Measurements from ENCODE around the gene DIAPH3. TPM values are rescaled to one million over a fixed set of nuclear protein-coding genes. Genes with fewer than 3 reads are reported as not detected.

DIAPH3 gene
- total RNA-seq, 2 experiments from 2014 or later, result 0.08 to 0.11 TPM

- no peaks in the 10 kb centered on the region for H3K36me3 ChIP-seq (ENCODE audit: insufficient read depth, low read length)
- ChIA-PET POLR2A (no interaction called here), CTCF (no interaction called here)
- Mint-ChIP-seq H3K9me3 (no peaks in the 10 kb centered on the region), H3K27ac (no peak overlapping the region), H3K4me3 (no peak overlapping the region), H3K27me3 (no peaks in the 10 kb centered on the region), H3K36me3 (ENCODE audit: low read depth) (no peaks in the 10 kb centered on the region), H3K4me1 (ENCODE audit: low read depth) (no peaks in the 10 kb centered on the region)
- no peak for ATAC-seq (ENCODE audit: poor library complexity)
- no peaks in the 10 kb centered on the region for H3K9me3 ChIP-seq (ENCODE audit: control insufficient read depth in 1 of 2, insufficient read depth in 1 of 2, low read length in 2 of 2)
- H3K4me3 ChIP-seq (ENCODE audit: low read length), result no peak overlapping the region
- H3K27ac ChIP-seq (ENCODE audit: low read depth in 1 of 2, low read length in 2 of 2), result no peak overlapping the region
- no peaks in the 10 kb centered on the region for H3K4me1 ChIP-seq (ENCODE audit: insufficient read depth, low read length)
- no peak for DNase-seq
- H3K27me3 ChIP-seq (ENCODE audit: control insufficient read depth in 1 of 2, insufficient read depth in 2 of 2, low read length in 2 of 2), result no peaks in the 10 kb centered on the region
- no peak for TF ChIP-seq CTCF (IDR thresholded peaks at IDR 0.05)
- intact Hi-C loops (cut with DNase I, micrococcal nuclease), result no loop called here
Measured at GRCh38 chr13:60032851-60033250, 130.9 kb downstream of the DIAPH3 start.

GRCh38 chr13:60028021-60028420 is 135.7 kb downstream of the DIAPH3 start:
- peaks cover 0 to 3% of the 10 kb centered on the region in 2 experiments for H3K9me3 ChIP-seq (ENCODE audit: control insufficient read depth in 1 of 2, insufficient read depth in 1 of 2, low read length in 2 of 2)
- intact Hi-C loops (cut with DNase I, micrococcal nuclease), result no loop called here

GRCh38 chr13:60026286-60026685 is 137.4 kb downstream of the DIAPH3 start:
- Histone ChIP-seq H3K27ac (ENCODE audit: low read depth in 1 of 2, low read length in 2 of 2) (no peak overlapping the region), H3K4me3 (ENCODE audit: low read length) (no peak overlapping the region), H3K9me3 (ENCODE audit: control insufficient read depth in 1 of 2, insufficient read depth in 1 of 2, low read length in 2 of 2) (peaks cover 0 to 3% of the 10 kb centered on the region in 2 experiments), H3K27me3 (ENCODE audit: control insufficient read depth in 1 of 2, insufficient read depth in 2 of 2, low read length in 2 of 2) (no peaks in the 10 kb centered on the region), H3K4me1 (ENCODE audit: insufficient read depth, low read length) (no peaks in the 10 kb centered on the region), H3K36me3 (ENCODE audit: insufficient read depth, low read length) (no peaks in the 10 kb centered on the region)
- no peak for TF ChIP-seq CTCF (IDR thresholded peaks at IDR 0.05)
- CTCF ChIA-PET, result no interaction called here
- DNase-seq (no peak), ATAC-seq (ENCODE audit: poor library complexity) (no peak)
- H3K27ac Mint-ChIP-seq, result no peak overlapping the region
- H3K27me3 Mint-ChIP-seq, result no peaks in the 10 kb centered on the region
- peaks cover 7% of the 10 kb centered on the region for H3K4me1 Mint-ChIP-seq (ENCODE audit: low read depth)
- intact Hi-C loops (cut with DNase I, micrococcal nuclease), result no loop called here
- no peak overlapping the region for H3K4me3 Mint-ChIP-seq
- POLR2A ChIA-PET, result no interaction called here
- H3K9me3 Mint-ChIP-seq, result peaks cover 2% of the 10 kb centered on the region
- H3K36me3 Mint-ChIP-seq (ENCODE audit: low read depth), result no peaks in the 10 kb centered on the region

More at GRCh38 chr13:60028021-60028420, 135.7 kb downstream of the DIAPH3 start:
- Histone ChIP-seq H3K27me3 (ENCODE audit: control insufficient read depth in 1 of 2, insufficient read depth in 2 of 2, low read length in 2 of 2) (no peaks in the 10 kb centered on the region), H3K4me3 (ENCODE audit: low read length) (no peak overlapping the region), H3K36me3 (ENCODE audit: insufficient read depth, low read length) (no peaks in the 10 kb centered on the region), H3K27ac (ENCODE audit: low read depth in 1 of 2, low read length in 2 of 2) (no peak overlapping the region), H3K4me1 (ENCODE audit: insufficient read depth, low read length) (no peaks in the 10 kb centered on the region)
- H3K36me3 Mint-ChIP-seq (ENCODE audit: low read depth), result no peaks in the 10 kb centered on the region
- peaks cover 2% of the 10 kb centered on the region for H3K9me3 Mint-ChIP-seq
- H3K4me3 Mint-ChIP-seq, result no peak overlapping the region
- H3K27me3 Mint-ChIP-seq, result no peaks in the 10 kb centered on the region
- POLR2A ChIA-PET, result no interaction called here
- no peaks in the 10 kb centered on the region for H3K4me1 Mint-ChIP-seq (ENCODE audit: low read depth)
- CTCF ChIA-PET, result no interaction called here
- TF ChIP-seq CTCF (IDR thresholded peaks at IDR 0.05), result no peak
- no peak overlapping the region for H3K27ac Mint-ChIP-seq
- no peak for DNase-seq
- ATAC-seq (ENCODE audit: poor library complexity), result no peak

Data from CD4-positive, alpha-beta T cell (primary cell).